ENCODE data around the gene CPSF3.

Gene CPSF3

DNA sequence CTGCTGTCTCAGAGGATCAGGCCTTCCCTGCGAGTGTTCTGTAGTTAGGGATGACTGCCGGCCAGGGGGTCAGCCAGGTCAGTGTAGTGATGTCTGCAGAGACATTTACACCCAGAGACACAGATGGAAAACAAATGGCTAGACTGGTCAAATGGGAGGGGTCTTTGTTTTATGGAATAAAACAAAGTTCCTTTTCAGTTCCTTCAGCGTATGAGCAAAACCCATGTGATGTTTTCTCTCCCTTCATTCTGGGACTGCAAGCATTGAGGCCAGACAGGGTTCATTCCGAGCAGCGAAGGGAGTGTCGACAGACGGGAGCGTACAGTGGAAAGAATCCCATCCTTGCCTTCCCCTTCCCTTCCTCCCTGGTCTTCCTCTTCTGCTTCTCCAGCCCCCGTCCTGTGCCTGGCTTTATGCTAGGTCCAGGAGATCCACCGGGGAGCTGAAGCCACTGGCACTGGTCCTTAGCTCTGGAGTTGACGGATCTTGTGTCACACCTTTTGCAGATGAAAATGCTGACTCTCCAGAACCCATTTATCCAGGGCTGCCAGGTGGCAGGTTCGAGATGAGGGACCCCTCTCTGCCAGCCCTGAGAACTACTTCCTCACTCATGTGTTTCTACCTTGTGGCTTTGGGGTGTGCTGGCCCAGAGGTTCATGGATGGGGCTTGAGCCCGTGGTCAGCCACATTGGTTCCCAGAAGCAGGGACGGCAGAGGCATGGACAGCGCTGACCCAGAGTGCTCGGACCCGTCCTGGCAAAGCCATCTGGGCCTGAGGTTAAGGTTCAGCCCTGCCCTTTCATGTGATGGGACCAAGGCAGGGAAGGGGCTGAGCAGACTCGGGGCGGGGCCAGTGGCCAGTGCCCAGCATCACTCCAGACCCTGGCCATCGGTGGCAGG, 24.3 kb upstream of the CPSF3 start:
- TF ChIP-seq, protein P1, sequence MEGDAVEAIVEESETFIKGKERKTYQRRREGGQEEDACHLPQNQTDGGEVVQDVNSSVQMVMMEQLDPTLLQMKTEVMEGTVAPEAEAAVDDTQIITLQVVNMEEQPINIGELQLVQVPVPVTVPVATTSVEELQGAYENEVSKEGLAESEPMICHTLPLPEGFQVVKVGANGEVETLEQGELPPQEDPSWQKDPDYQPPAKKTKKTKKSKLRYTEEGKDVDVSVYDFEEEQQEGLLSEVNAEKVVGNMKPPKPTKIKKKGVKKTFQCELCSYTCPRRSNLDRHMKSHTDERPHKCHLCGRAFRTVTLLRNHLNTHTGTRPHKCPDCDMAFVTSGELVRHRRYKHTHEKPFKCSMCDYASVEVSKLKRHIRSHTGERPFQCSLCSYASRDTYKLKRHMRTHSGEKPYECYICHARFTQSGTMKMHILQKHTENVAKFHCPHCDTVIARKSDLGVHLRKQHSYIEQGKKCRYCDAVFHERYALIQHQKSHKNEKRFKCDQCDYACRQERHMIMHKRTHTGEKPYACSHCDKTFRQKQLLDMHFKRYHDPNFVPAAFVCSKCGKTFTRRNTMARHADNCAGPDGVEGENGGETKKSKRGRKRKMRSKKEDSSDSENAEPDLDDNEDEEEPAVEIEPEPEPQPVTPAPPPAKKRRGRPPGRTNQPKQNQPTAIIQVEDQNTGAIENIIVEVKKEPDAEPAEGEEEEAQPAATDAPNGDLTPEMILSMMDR (IDR thresholded peaks at IDR 0.05; ENCODE audit: insufficient read depth, low read depth, low read length, missing control alignments) = no peak
- no peak for DNase-seq (ENCODE audit: low read depth)
- H3K4me3 ChIP-seq (ENCODE audit: low read depth, low read length) = no peak overlapping the region

DNA sequence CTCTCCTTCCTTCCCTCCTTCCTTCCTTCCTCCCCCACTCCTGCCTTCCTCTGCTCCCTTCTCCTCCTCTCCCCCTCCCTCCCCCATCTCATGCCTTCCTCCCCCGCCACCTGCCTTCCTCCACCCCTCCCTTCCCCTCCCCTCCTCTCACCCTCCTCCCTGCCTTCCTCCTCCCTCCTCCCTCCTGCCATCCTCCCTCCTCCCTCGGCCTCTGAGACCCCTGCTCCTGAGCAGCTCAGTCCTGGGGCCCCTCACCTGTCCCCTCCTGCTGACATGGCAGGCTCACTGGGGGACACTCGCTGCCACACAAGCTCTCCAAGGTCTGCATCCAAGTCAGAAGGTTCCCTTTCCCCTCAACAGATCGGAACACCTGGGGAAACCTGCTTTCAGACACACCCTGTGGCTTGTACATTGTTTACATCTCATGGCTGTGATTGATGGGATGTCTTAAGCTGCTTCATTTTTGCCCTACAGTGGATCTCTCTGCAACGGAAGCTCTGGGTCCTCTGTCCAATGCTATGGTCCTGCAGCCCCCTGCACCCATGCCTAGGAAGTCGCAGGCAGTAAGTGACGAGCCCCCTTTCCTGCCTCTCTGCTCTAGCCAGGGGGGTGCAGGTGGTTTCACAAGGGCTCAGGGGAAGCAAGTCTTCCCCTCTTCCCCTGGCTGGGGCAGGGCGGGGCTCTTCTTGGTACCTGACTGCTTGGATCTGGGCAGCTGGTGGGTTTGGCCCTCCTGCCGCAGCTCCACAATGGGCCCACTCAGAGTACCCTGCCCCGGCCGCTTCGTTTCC, 23.0 kb upstream of the CPSF3 start:
- no peak for DNase-seq (ENCODE audit: low read depth)
- no peak overlapping the region for H3K4me3 ChIP-seq (ENCODE audit: low read depth, low read length)
- TF ChIP-seq, protein P1 (IDR thresholded peaks at IDR 0.05; ENCODE audit: insufficient read depth, low read depth, low read length, missing control alignments) = no peak

DNA sequence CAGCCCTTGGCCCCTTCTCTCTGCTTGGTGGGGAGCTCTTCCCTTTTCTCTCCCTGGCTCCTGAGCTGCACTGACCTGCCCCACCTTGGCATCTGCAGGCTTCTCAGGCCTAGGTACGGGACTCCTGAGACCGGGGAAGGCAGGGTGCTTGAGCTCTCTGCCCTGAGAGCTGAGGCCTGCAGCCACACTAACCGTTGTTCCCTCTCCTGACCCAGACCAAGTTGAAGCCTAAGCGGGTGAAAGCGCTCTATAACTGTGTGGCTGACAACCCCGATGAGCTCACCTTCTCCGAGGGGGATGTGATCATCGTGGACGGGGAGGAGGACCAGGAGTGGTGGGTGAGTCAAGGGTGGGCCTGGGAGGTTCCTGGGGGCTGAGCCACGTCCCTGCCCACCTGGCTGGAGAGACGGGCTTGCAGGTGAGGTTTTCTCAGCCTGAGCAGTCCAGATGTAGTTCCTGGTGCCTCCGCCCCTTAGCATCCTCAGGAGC, 22.4 kb upstream of the CPSF3 start:
- no peak for DNase-seq (ENCODE audit: low read depth)
- no peak overlapping the region for H3K4me3 ChIP-seq (ENCODE audit: low read depth, low read length)
- TF ChIP-seq, protein P1 (IDR thresholded peaks at IDR 0.05; ENCODE audit: insufficient read depth, low read depth, low read length, missing control alignments) = no peak

DNA sequence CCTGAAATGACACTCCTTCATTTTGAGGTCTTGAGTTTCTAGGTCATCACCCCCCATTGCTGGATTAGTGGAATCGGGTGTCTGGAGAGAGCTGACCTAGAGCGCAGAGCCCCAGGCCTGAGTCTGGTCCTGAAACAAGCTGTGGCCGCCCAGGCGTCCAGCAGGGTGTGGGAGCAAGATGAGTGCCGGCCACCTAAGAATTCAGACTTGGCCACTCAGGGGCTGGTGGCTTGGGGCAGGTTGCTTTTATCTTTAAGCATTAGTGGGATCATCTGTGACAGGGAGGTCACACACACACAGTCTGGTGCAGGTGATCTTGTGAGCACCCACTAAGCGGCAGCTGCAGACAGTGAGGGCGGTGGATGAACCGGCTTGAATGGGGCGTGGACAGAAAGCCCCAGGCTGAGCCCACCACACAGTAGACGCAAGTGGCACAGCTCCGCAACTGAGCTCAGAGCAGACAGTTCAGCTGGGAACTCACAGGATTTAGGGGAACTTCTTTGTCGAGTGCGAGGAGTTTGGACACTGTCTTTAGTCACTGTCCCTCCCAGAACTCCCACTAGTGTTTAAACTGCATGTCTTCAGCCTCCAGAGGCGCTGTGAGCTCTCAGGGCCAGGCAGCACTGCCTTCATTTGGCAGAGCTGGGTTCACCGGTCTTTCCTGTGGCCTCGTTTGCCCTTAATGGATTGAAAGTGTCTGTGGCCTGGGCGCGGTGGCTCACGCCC, 21.6 kb upstream of the CPSF3 start:
- DNase-seq (ENCODE audit: low read depth) = no peak

DNA sequence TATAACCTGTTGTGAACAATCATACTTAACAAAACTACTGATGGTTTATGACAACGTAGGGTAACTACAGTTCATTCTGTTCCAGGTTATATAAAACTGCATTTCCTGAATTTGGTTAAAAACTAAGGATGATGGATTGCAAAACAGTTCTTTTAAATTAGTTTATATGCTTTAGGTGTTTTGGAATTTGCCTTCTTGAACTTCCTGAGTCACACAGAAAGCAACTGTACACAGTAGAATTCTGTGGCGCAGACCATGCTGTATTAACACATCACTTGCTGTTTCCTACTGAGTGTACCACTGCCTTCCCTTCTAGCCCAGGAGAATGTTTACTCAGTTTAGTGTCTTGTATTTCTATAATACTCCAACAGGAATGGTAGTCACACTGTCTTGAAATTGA, 19.5 kb upstream of the CPSF3 start:
- no peak overlapping the region for H3K4me3 ChIP-seq (ENCODE audit: low read depth, low read length)
- TF ChIP-seq, protein P1 (IDR thresholded peaks at IDR 0.05; ENCODE audit: insufficient read depth, low read depth, low read length, missing control alignments) = no peak
- DNase-seq (ENCODE audit: low read depth) = no peak

More for the DNA sequence above, 21.6 kb upstream of the CPSF3 start:
- no peak overlapping the region for H3K4me3 ChIP-seq (ENCODE audit: low read depth, low read length)
- TF ChIP-seq, protein P1 (IDR thresholded peaks at IDR 0.05; ENCODE audit: insufficient read depth, low read depth, low read length, missing control alignments) = no peak

DNA sequence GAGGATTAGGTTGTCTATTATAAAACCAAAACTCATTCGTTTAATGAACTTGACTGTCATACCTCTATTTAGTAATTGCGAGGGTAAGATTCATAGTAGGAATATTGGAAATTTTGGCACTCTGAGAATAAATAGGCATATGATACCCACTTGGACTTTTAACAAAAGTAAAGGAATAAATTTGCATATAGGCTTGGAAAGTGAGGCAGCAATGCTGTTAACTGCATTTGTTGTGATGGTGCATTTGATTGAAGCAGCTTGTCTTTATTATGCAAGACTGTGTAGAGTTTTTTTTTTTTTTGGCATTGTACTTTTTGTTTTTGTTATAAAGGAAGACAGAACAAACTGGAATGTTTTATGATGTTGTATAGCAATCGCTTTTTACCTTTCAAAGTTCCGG, 19.0 kb upstream of the CPSF3 start:
- no peak for DNase-seq (ENCODE audit: low read depth)
- TF ChIP-seq, protein P1 (IDR thresholded peaks at IDR 0.05; ENCODE audit: insufficient read depth, low read depth, low read length, missing control alignments) = no peak
- H3K4me3 ChIP-seq (ENCODE audit: low read depth, low read length) = no peak overlapping the region
